Measurements from ENCODE around the gene FBXL14.

FBXL14 gene, protein sequence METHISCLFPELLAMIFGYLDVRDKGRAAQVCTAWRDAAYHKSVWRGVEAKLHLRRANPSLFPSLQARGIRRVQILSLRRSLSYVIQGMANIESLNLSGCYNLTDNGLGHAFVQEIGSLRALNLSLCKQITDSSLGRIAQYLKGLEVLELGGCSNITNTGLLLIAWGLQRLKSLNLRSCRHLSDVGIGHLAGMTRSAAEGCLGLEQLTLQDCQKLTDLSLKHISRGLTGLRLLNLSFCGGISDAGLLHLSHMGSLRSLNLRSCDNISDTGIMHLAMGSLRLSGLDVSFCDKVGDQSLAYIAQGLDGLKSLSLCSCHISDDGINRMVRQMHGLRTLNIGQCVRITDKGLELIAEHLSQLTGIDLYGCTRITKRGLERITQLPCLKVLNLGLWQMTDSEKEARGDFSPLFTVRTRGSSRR

DNA sequence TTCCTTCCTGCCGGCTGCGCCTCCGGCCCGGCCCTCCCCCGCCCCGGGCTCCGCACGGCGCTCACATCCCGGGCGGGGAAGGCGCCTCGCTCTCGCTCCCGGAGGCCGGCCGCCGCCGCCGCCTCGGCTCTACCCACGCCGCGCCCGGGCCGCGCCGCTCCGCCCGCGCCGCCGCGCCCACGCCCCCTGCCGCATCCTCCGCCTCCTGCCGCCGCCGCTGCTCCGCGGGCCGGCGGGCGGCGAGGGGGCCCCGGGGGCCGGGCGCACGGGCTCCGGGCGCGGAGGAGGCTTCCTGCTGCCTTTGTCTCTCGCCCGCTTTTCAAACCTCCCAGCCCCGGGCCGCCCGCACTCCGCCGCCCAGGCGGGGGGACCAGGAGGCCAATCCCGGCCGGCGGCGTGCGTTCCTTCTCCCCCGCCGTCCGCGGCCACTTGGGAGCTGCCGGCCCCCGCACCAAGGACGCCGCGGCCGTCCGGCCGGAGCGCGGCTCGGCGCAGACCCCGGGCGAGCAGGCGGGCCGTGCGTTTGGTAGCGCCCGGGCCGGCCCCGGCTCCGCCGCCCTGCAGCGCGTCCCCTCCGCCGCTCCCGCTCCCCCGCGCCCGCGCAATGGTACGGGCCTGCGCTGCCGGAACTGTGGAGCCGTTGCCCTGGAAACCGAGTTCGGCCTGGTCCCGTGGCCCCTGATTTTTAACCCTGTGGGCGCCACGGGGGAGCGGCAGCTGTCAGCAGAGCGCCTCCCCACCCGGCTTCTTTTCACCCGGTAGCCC, at the start of gene FBXL14:
Gene FBXL14, minus strand, starts transcription at position 321 of the 765 bp plus-strand sequence. CDS start 515 bp downstream, outside the sequence.
- TF ChIP-seq, protein P1, sequence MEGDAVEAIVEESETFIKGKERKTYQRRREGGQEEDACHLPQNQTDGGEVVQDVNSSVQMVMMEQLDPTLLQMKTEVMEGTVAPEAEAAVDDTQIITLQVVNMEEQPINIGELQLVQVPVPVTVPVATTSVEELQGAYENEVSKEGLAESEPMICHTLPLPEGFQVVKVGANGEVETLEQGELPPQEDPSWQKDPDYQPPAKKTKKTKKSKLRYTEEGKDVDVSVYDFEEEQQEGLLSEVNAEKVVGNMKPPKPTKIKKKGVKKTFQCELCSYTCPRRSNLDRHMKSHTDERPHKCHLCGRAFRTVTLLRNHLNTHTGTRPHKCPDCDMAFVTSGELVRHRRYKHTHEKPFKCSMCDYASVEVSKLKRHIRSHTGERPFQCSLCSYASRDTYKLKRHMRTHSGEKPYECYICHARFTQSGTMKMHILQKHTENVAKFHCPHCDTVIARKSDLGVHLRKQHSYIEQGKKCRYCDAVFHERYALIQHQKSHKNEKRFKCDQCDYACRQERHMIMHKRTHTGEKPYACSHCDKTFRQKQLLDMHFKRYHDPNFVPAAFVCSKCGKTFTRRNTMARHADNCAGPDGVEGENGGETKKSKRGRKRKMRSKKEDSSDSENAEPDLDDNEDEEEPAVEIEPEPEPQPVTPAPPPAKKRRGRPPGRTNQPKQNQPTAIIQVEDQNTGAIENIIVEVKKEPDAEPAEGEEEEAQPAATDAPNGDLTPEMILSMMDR (IDR thresholded peaks at IDR 0.05), result no peak

DNA sequence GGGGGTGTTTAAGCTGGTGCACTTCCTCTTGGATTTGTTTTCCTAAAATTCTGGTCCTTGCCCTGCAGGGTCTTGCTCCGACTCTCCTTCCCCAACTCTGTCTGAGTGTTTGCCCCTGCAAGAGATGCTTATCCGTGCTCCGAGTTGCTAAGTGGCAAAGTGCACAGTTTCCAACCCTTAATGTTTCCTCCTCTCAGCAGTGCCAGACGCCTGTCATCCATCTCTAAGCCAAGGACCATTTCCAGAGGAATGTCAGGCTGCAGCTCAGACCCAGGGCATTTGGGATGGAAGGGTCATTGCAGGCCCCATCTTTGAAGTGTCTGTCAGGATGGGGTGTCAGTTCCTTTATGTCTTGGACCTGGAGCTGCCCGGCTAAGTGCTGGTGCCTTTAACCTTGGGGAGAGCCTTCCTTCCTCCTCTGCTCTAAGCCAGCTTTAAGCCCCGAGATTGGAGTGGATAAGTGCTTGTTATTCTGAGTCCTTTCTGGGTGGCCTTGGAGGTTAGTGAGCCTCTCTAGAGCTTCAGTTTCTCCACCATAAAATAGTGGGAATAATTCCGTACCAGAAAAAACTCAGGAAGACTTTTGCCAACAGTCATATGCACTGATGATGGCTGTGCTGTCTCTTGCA, 49.6 kb upstream of the FBXL14 start:
- TF ChIP-seq, protein P1 (IDR thresholded peaks at IDR 0.05), result no peak

DNA sequence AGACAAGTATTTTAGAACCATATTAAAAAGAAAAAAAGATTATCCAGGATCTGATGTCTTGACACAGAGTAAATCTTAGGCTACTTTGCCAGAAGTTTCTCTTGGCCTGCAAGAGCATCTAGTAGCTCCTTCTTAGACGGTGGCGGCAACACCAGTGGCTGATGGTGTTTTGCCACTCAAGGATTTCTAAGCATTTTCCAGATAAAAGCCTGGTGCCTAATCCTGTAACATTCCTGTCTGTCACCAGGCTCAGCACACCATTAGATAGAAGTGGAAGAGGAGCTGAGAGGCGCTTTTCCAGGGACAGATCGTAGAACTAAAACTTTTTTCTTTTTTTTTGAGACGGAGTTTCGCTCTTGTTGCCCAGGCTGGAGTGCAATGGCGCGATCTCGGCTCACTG, 48.7 kb upstream of the FBXL14 start:
- TF ChIP-seq, protein P1 (IDR thresholded peaks at IDR 0.05), result no peak

DNA sequence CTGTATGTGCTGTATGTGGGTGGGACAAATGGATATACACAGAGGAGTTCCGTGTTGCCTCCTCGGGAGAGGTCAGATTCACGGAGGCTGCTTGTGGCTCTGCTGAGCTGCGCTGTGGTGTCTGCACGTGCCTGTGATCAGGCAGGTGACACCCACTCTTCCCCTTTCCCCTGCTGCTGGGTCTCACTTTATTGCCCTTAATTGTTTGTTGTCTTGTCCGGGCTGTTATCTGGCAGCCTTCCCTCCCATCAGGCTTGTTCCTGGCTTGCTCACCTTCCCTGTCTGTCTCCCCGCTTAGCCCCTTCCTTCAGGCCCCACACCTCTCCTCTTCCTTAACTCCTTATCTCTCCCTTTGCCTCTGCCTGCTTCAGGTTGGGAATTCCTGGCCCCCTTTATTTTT, 48.1 kb upstream of the FBXL14 start:
- TF ChIP-seq, protein P1 (IDR thresholded peaks at IDR 0.05), result no peak

DNA sequence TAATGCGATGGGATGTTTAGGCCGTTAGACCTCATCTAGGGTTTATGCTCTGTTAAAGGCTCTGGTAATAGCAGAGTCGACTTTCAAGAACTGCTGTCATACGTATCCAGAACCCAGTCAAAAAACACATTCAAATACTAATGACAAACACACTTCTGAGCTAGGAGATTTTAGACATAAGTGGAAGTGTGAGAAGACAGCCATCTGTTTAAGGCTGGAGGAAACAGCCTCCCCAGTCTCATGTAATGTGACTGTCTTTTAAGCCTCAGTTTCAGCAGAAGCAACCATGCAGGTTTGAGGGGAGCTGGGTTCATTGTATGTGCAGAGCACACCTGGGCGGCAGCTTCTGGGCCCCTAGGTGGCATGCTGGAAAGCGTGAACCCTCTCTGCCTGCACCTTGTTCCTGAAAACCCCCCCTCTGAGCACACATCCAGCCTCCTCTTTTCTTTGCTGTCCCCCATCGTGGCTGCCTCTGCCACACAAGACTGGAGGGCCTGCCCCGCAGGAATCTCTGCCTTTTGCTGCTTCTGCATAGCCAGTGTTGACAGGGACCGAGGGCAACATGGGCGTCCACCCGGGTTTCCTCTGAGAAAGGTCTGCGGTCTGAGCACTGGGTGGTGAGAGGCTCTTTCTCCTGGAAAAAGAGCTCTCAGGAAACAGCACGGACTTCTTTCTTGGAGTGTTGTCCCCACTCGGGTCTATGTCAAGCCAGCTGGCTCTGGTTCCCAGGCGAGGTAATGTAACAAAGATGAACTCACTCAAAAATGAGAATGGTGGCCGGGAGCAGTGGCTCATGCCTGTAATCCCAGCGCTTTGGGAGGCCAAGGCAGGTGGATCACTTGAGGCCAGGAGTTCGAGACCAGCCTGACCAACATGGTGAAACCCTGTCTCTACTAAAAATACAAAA, 46.2 kb upstream of the FBXL14 start:
- TF ChIP-seq, protein P1 (IDR thresholded peaks at IDR 0.05), result no peak

DNA sequence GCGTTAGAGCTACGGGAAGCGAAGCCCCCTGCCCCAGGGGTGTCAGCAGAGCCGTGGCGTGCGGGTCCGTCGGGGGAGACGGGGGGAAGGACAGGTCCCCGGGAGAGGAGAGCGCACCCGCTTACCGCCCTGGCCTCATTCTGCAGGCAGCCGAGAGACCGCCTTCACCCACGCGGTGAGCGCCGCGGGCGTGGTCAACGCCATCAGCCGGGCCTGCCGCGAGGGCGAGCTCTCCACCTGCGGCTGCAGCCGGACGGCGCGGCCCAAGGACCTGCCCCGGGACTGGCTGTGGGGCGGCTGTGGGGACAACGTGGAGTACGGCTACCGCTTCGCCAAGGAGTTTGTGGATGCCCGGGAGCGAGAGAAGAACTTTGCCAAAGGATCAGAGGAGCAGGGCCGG, 45.2 kb upstream of the FBXL14 start:
- TF ChIP-seq, protein P1 (IDR thresholded peaks at IDR 0.05), result no peak

DNA sequence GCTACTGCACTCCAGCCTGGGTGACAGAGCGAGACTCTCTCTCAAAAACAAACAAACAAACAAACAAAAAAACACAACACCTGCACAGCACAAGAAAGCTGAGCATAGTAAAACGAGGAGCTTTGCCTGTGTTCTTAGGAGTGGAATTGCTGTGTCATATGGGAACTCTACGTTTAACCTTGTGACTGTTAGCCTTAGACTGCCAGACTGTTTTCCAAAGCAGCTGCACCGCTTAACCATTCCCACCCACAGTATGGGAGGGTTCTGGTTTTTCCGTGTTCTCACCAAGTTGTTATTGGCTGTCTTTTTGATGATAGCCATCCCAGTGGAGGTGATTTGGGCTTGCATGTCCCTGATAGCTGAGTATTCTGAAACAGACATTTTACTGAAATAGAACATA, 43.8 kb upstream of the FBXL14 start:
- TF ChIP-seq, protein P1 (IDR thresholded peaks at IDR 0.05), result no peak
